Endothelial cell of umbilical vein (primary cell): ENCODE data around the gene NT5C1A.

Experiments
- GATA2 ChIP-seq: IDR thresholded peaks from 2 replicates; pipeline ENCODE4 v1.7.0; 2011; ENCODE audit warnings: low read depth, mild to moderate bottlenecking, moderate library complexity, mixed read lengths, low read length; ENCODE audit not compliant: insufficient read length, insufficient read depth
- MYC ChIP-seq: IDR thresholded peaks from one replicate; pipeline ENCODE4 v1.6.1; 2011; ENCODE audit warnings: mild to moderate bottlenecking, low read depth, low read length
- POLR2A ChIP-seq: IDR thresholded peaks from 2 replicates; pipeline ENCODE4 v1.6.1; 2012; ENCODE audit warnings: low read depth, mild to moderate bottlenecking, control low read depth, low read length
- POLR2AphosphoS5 ChIP-seq: IDR thresholded peaks from 2 replicates; pipeline ENCODE4 v1.6.1; 2012; ENCODE audit warnings: low read depth, mild to moderate bottlenecking, control low read depth, low read length, moderate library complexity; ENCODE audit not compliant: insufficient read depth
- TF ChIP-seq, protein P1 (sequence below), 2 donors: IDR thresholded peaks; 1 replicate in 1 of 2; 2 replicates in 1 of 2; pipeline ENCODE4 v1.5.1; 2011; ENCODE audit warnings: low read length in 2 of 2, mild to moderate bottlenecking in 2 of 2, moderate library complexity in 2 of 2, control low read depth in 1 of 2, inconsistent platforms in 1 of 2, low read depth in 1 of 2; ENCODE audit not compliant: insufficient read depth in 1 of 2; ENCODE audit errors: extremely low read depth in 1 of 2
- TF ChIP-seq, protein P2 (sequence below): IDR thresholded peaks from 2 replicates; pipeline ENCODE4 v1.6.1; 2011; ENCODE audit not compliant: insufficient read depth, insufficient read length

DNA sequence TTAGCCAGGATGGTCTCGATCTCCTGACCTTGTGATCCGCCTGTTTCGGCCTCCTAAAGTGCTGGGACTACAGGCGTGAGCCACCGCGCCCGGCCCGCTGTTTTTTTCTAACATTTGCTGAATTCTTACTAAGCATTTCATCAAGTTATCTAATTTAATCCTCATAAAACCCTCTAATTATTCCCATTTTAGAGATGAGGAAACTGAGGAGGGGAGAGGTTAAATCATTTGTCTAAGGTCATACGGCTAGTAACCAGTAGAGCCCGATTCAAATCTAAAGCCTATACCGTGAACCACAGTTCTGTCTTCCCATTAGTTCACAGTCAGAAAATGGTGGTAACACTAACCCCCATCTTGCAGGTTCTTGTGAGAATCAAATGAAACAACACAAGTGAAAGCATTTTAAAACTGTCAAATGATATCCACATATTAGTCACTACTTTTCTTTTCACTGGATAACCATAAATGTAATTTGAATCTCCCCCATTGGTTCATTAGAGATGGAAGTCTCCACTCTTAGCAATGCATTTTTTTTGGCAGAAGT, 43.0 kb downstream of the NT5C1A start:
- TF ChIP-seq, protein P1, sequence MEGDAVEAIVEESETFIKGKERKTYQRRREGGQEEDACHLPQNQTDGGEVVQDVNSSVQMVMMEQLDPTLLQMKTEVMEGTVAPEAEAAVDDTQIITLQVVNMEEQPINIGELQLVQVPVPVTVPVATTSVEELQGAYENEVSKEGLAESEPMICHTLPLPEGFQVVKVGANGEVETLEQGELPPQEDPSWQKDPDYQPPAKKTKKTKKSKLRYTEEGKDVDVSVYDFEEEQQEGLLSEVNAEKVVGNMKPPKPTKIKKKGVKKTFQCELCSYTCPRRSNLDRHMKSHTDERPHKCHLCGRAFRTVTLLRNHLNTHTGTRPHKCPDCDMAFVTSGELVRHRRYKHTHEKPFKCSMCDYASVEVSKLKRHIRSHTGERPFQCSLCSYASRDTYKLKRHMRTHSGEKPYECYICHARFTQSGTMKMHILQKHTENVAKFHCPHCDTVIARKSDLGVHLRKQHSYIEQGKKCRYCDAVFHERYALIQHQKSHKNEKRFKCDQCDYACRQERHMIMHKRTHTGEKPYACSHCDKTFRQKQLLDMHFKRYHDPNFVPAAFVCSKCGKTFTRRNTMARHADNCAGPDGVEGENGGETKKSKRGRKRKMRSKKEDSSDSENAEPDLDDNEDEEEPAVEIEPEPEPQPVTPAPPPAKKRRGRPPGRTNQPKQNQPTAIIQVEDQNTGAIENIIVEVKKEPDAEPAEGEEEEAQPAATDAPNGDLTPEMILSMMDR (IDR thresholded peaks at IDR 0.05; ENCODE audit: extremely low read depth in 1 of 2, insufficient read depth in 1 of 2, low read depth in 1 of 2, low read length in 2 of 2): no peak
- TF ChIP-seq POLR2AphosphoS5: no peak
- TF ChIP-seq POLR2A: no peak
- TF ChIP-seq MYC: no peak
- TF ChIP-seq, protein P2, sequence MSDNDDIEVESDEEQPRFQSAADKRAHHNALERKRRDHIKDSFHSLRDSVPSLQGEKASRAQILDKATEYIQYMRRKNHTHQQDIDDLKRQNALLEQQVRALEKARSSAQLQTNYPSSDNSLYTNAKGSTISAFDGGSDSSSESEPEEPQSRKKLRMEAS: no peak
- TF ChIP-seq GATA2: no peak
